Stomach (tissue), 4 donors: ENCODE data around the gene MAST4.

ENCODE experiments used
- CTCF ChIP-seq, 7 experiments: fragments of 450-650 bp in 4 of 7; fragments of 200-600 bp in 3 of 7; sonication (generic) in 3 of 7; IDR thresholded peaks; one replicate each; pipeline ENCODE4 v1.5.1; 2016 to 2019; ENCODE audit warnings: antibody characterized with exemption in 7 of 7, control low read depth in 2 of 7, mild to moderate bottlenecking in 1 of 7
- POLR2A ChIP-seq, 4 donors: fragments of 450-650 bp; IDR thresholded peaks; one replicate each; pipeline ENCODE4 v1.6.1; 2016; ENCODE audit warnings: antibody characterized with exemption in 4 of 4, control low read depth in 2 of 4, mild to moderate bottlenecking in 1 of 4, moderate library complexity in 1 of 4

GRCh38 chr5:67161767-67162166 lies 565.6 kb downstream of the MAST4 start:
- no peak for TF ChIP-seq CTCF (IDR thresholded peaks at IDR 0.05)
- TF ChIP-seq POLR2A (IDR thresholded peaks at IDR 0.05): no peak
